Esophagus muscularis mucosa (tissue), 4 donors: ENCODE data around the gene PPP1R17.

Experiments used
- CTCF ChIP-seq, 3 experiments: fragments of 200-600 bp in 2 of 3; fragments of 450-650 bp in 1 of 3; sonication (generic) in 2 of 3; IDR thresholded peaks; one replicate each; pipeline ENCODE4 v1.5.1; 2017 to 2019; ENCODE audit warnings: antibody characterized with exemption in 3 of 3, mild to moderate bottlenecking in 2 of 3, moderate library complexity in 1 of 3
- EP300 ChIP-seq: sonication (generic); formaldehyde crosslinking; IDR thresholded peaks from one replicate; pipeline ENCODE4 v1.6.1; 2017; ENCODE audit warnings: antibody characterized with exemption
- POLR2A ChIP-seq: fragments of 450-650 bp; IDR thresholded peaks from one replicate; pipeline ENCODE4 v1.6.1; 2017; ENCODE audit warnings: antibody characterized with exemption, moderate library complexity, mild to moderate bottlenecking, low read depth
- POLR2AphosphoS5 ChIP-seq, 2 donors: sonication (generic); formaldehyde crosslinking; IDR thresholded peaks; one replicate each; pipeline ENCODE4 v1.6.1; 2017; ENCODE audit warnings: antibody characterized with exemption in 2 of 2

DNA sequence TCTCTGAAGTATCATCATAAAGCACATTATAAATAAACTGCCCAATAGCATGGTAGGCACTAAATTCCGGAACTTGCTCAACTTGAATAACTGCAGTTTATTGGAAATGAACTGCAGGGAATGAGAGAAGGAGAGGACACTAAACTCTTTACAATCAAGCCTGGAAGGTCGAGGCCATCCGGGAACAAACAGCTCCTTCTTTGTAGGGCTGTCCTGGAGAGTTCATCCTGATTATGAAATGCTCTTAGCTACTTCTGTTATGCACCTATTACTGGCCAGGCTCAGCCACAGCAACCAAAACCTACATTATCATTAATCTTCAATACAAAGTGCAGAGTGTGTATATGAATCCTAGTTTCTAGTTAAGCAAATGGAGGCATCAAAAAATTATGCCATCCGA, 64.7 kb downstream of the PPP1R17 start:
- no peak for TF ChIP-seq CTCF (IDR thresholded peaks at IDR 0.05)
- no peak for TF ChIP-seq POLR2A
- TF ChIP-seq POLR2AphosphoS5 (IDR thresholded peaks at IDR 0.05), result no peak
- TF ChIP-seq EP300, result no peak
